Frontal cortex (tissue), 4 donors: ENCODE measurements around the gene NDUFB3. TPM values are rescaled to one million over a fixed set of nuclear protein-coding genes. Genes with fewer than 3 reads are reported as not detected.
"Not testable (repeated sequence)": the region's sequence is repeated elsewhere in the genome, so short reads cannot be mapped to it uniquely, and the experiment has no call there.

ENCODE experiments used
- DNase-seq, 2 donors: peaks; one replicate each; pipeline ENCODE4 v3.0.0; 2012; ENCODE audit warnings: low spot score in 2 of 2
- FAIRE-seq: peaks from 2 replicates; lab custom pipeline; 2012; peaks lifted over from hg19 to GRCh38; lab: Jason Lieb, UNC
- total RNA-seq: library from RNA; depleted of rRNA; stranded (reverse); fragments of >200 nt; gene quantifications from one replicate; pipeline ENCODE4 v1.2.3, GENCODE V29; 2014
- donor health status: control.
- donor health status: control.
- donor health status: control.

NDUFB3 gene
- total RNA-seq, 1 donor from 2014 or later, result 39.1 TPM

GRCh38 chr2:201074996-201075395 lies 3.2 kb downstream of the NDUFB3 start:
- FAIRE-seq, result no peak

GRCh38 chr2:201084863-201085262 lies 13.1 kb downstream of the NDUFB3 start:
- FAIRE-seq, result no peak

More at GRCh38 chr2:201074996-201075395, 3.2 kb downstream of the NDUFB3 start:
- no peak for DNase-seq

GRCh38 chr2:201090574-201090973 lies 18.8 kb downstream of the NDUFB3 start:
- no peak for FAIRE-seq

More at GRCh38 chr2:201084863-201085262, 13.1 kb downstream of the NDUFB3 start:
- no peak for DNase-seq

GRCh38 chr2:201093573-201093972 lies 21.8 kb downstream of the NDUFB3 start:
- no peak for DNase-seq
- FAIRE-seq, result no peak

More at GRCh38 chr2:201090574-201090973, 18.8 kb downstream of the NDUFB3 start:
- DNase-seq, result no peak

GRCh38 chr2:201100497-201100896 lies 28.7 kb downstream of the NDUFB3 start:
- FAIRE-seq, result no peak

GRCh38 chr2:201105759-201106158 lies 34.0 kb downstream of the NDUFB3 start:
- DNase-seq, result no peak
- no peak for FAIRE-seq

More at GRCh38 chr2:201100497-201100896, 28.7 kb downstream of the NDUFB3 start:
- no peak for DNase-seq

GRCh38 chr2:201107624-201108023 lies 35.8 kb downstream of the NDUFB3 start:
- no peak for FAIRE-seq

GRCh38 chr2:201108341-201108740 lies 36.5 kb downstream of the NDUFB3 start:
- DNase-seq (no peak), FAIRE-seq (no peak)

More at GRCh38 chr2:201107624-201108023, 35.8 kb downstream of the NDUFB3 start:
- no peak for DNase-seq

GRCh38 chr2:201109186-201109585 lies 37.4 kb downstream of the NDUFB3 start:
- no peak for DNase-seq
- no peak for FAIRE-seq

GRCh38 chr2:201110615-201111014 lies 38.8 kb downstream of the NDUFB3 start:
- no peak for DNase-seq
- FAIRE-seq, result no peak

GRCh38 chr2:201111096-201111495 lies 39.3 kb downstream of the NDUFB3 start:
- DNase-seq (no peak), FAIRE-seq (no peak)

- FAIRE-seq, result no peak
- no peak for DNase-seq
These were observed 42.5 kb downstream of the NDUFB3 start for GRCh38 chr2:201114350-201114749.

- FAIRE-seq (no peak), DNase-seq (no peak)
These were observed 43.0 kb downstream of the NDUFB3 start for GRCh38 chr2:201114846-201115245.

- DNase-seq, result peak; percentile 53 to 55
- no peak for FAIRE-seq
These were observed 44.5 kb downstream of the NDUFB3 start, which contains the start of gene CFLAR for GRCh38 chr2:201116115-201116958. CFLAR (plus strand) TSS chr2:201116164; CDS start chr2:201129866, 13,702 bp downstream.

- DNase-seq (peak; percentile 46 to 51), FAIRE-seq (no peak)
These were observed 45.3 kb downstream of the NDUFB3 start for GRCh38 chr2:201116959-201117734.

- not testable (repeated sequence) for FAIRE-seq, DNase-seq
These were observed 45.9 kb downstream of the NDUFB3 start for GRCh38 chr2:201117735-201118094.

GRCh38 chr2:201118121-201118960 lies 46.5 kb downstream of the NDUFB3 start:
- FAIRE-seq (no peak), DNase-seq (peak; percentile 53 to 55)

GRCh38 chr2:201118961-201119854 lies 47.4 kb downstream of the NDUFB3 start:
- DNase-seq (no peak), FAIRE-seq (no peak)

GRCh38 chr2:201122276-201122675 lies 50.5 kb downstream of the NDUFB3 start:
- FAIRE-seq (no peak), DNase-seq (no peak)
